HG03469 (cell line): ENCODE data around the gene ATL1.
"Not testable (repeated sequence)": the region's sequence is repeated elsewhere in the genome, so short reads cannot be mapped to it uniquely, and the experiment has no call there.

ENCODE experiments used
- ATAC-seq: cut with Tn5 transposase; IDR thresholded peaks from one replicate; pipeline ENCODE4 v1.9.1; 2021; ENCODE audit warnings: mild to moderate bottlenecking, moderate library complexity, moderate number of reproducible peaks; ENCODE audit not compliant: unreplicated experiment

The ATL1 gene

GRCh38 chr14:50600849-50601248 lies 40.9 kb downstream of the ATL1 start:
- ATAC-seq = no peak

- no peak for ATAC-seq
These were observed 41.4 kb downstream of the ATL1 start for GRCh38 chr14:50601394-50601793.

- no peak for ATAC-seq
These were observed 42.1 kb downstream of the ATL1 start for GRCh38 chr14:50602035-50602434.

- no peak for ATAC-seq
These were observed 43.6 kb downstream of the ATL1 start for GRCh38 chr14:50603565-50603964.

GRCh38 chr14:50605766-50606165 lies 45.8 kb downstream of the ATL1 start:
- ATAC-seq = no peak

GRCh38 chr14:50606468-50606867 lies 46.5 kb downstream of the ATL1 start:
- no peak for ATAC-seq

GRCh38 chr14:50607181-50607580 lies 47.2 kb downstream of the ATL1 start:
- no peak for ATAC-seq

GRCh38 chr14:50607761-50608160 lies 47.8 kb downstream of the ATL1 start:
- ATAC-seq = no peak

GRCh38 chr14:50608302-50608851 lies 48.4 kb downstream of the ATL1 start:
- no peak for ATAC-seq

- no peak for ATAC-seq
These were observed 50.5 kb downstream of the ATL1 start for GRCh38 chr14:50610465-50610864.

GRCh38 chr14:50612806-50613205 lies 52.9 kb downstream of the ATL1 start:
- no peak for ATAC-seq

GRCh38 chr14:50615056-50615455 lies 55.1 kb downstream of the ATL1 start:
- no peak for ATAC-seq

GRCh38 chr14:50615552-50615951 lies 55.6 kb downstream of the ATL1 start:
- ATAC-seq = no peak

- ATAC-seq = no peak
These were observed 56.3 kb downstream of the ATL1 start for GRCh38 chr14:50616275-50616674.

GRCh38 chr14:50619569-50620141 lies 59.7 kb downstream of the ATL1 start:
- peak; percentile 42 for ATAC-seq

- no peak for ATAC-seq
These were observed 60.4 kb downstream of the ATL1 start for GRCh38 chr14:50620341-50620740.

GRCh38 chr14:50622978-50623377 lies 63.0 kb downstream of the ATL1 start:
- ATAC-seq = no peak

- ATAC-seq = no peak
These were observed 64.5 kb downstream of the ATL1 start for GRCh38 chr14:50624447-50624846.

- not testable (repeated sequence) for ATAC-seq
These were observed 65.0 kb downstream of the ATL1 start for GRCh38 chr14:50624947-50625346.

GRCh38 chr14:50631408-50631821 lies 71.5 kb downstream of the ATL1 start:
- no peak for ATAC-seq

- ATAC-seq = no peak
These were observed 74.0 kb downstream of the ATL1 start for GRCh38 chr14:50633954-50634353.

GRCh38 chr14:50635141-50635540 lies 75.2 kb downstream of the ATL1 start:
- ATAC-seq = no peak

GRCh38 chr14:50647282-50647681 lies 87.3 kb downstream of the ATL1 start:
- ATAC-seq = peak; percentile 83
